ENCODE results near the gene RGS6.

DNA sequence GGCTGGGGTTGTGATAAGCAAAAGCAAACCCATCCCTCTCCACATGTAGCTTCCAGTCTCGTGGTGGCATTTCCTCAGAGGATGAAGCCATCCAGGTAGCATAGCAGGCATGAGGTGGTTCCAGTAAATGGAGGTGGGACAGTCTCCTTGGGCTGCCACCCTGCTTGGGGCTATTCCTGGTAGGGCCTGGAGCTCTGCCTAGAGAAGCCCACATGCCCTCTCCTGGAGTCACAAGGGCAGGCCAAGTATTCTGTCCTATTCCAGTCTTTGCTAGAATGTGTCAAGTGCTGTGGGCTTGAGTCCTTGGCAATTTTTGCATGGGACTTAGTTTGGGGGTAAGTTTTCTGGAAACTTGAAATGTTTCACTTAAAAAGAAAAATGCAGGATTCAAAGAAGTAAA lies 491.7 kb downstream of the RGS6 start:
- TF ChIP-seq CTCF (IDR thresholded peaks at IDR 0.05) (no peak), POLR2A (IDR thresholded peaks at IDR 0.05) (no peak)
